Mesodermal cell (in vitro differentiated cells): Measurements from ENCODE around the gene LGALSL.

Experiments
- H3K27ac ChIP-seq: 2 replicates; pipeline ENCODE4 v1.7.0; 2013; ENCODE audit warnings: mild to moderate bottlenecking, low read depth, low read length, moderate library complexity; ENCODE audit not compliant: severe bottlenecking
- H3K36me3 ChIP-seq: 2 replicates; pipeline ENCODE4 v1.7.1; 2013; ENCODE audit warnings: mild to moderate bottlenecking, low read length, moderate library complexity; ENCODE audit not compliant: control insufficient read depth, insufficient read depth
- H3K4me1 ChIP-seq: one replicate; pipeline ENCODE4 v1.7.1; 2013; ENCODE audit warnings: mild to moderate bottlenecking, low read length; ENCODE audit not compliant: insufficient read depth, control insufficient read depth, poor library complexity, severe bottlenecking
- H3K4me3 ChIP-seq: 2 replicates; pipeline ENCODE4 v1.7.0; 2013; ENCODE audit warnings: low read length, control low read depth, mild to moderate bottlenecking; ENCODE audit not compliant: insufficient read depth, poor library complexity, severe bottlenecking; ENCODE audit errors: extremely low read depth
- H3K9me3 ChIP-seq: 2 replicates; pipeline ENCODE4 v1.7.1; 2013; ENCODE audit warnings: mild to moderate bottlenecking, low read length, moderate library complexity; ENCODE audit not compliant: control insufficient read depth
- WGBS, 2 experiments: methylation state at CpG; one replicate each; pipeline ENCODE4 v1.1.5; 2013; ENCODE audit warnings: missing lambda C conversion rate in 2 of 2; ENCODE audit not compliant: insufficient coverage in 2 of 2; 5-methylcytosine and 5-hydroxymethylcytosine counted together

LGALSL gene

GRCh38 chr2:64498438-64498837 lies 44.5 kb downstream of the LGALSL start:
- Histone ChIP-seq H3K4me3 (no peak overlapping the region), H3K9me3 (no peaks in the 10 kb centered on the region), H3K36me3 (no peaks in the 10 kb centered on the region), H3K4me1 (no peaks in the 10 kb centered on the region), H3K27ac (no peak overlapping the region)
- 86 to 89% methylated on average over 1 of the region's 1 CpG for WGBS, 2 experiments

GRCh38 chr2:64500549-64500948 lies 46.6 kb downstream of the LGALSL start:
- Histone ChIP-seq H3K4me1 (no peaks in the 10 kb centered on the region), H3K27ac (no peak overlapping the region), H3K4me3 (no peak overlapping the region), H3K36me3 (no peaks in the 10 kb centered on the region), H3K9me3 (no peaks in the 10 kb centered on the region)
- WGBS, 2 experiments = 90 to 94% methylated on average over 5 of the region's 5 CpGs

GRCh38 chr2:64501946-64502345 lies 48.0 kb downstream of the LGALSL start:
- Histone ChIP-seq H3K4me3 (no peak overlapping the region), H3K36me3 (no peaks in the 10 kb centered on the region), H3K9me3 (no peaks in the 10 kb centered on the region), H3K4me1 (no peaks in the 10 kb centered on the region), H3K27ac (no peak overlapping the region)
- 100% methylated on average over 1 of the region's 1 CpG; no CpG with 5 or more reads in 1 of the 2 experiments for WGBS, 2 experiments

- no peaks in the 10 kb centered on the region for H3K36me3 ChIP-seq
- H3K4me3 ChIP-seq = no peak overlapping the region
- H3K9me3 ChIP-seq = no peaks in the 10 kb centered on the region
- H3K4me1 ChIP-seq = no peaks in the 10 kb centered on the region
- H3K27ac ChIP-seq = no peak overlapping the region
- WGBS, 2 experiments = 87 to 100% methylated on average over 4 of the region's 4 CpGs
These were observed 48.9 kb downstream of the LGALSL start for GRCh38 chr2:64502860-64503259.

- H3K4me3 ChIP-seq = no peak overlapping the region
- H3K4me1 ChIP-seq = no peaks in the 10 kb centered on the region
- 88 to 90% methylated on average over 10 to 15 of the region's 16 CpGs for WGBS, 2 experiments
- no peaks in the 10 kb centered on the region for H3K9me3 ChIP-seq
- H3K36me3 ChIP-seq = no peaks in the 10 kb centered on the region
- H3K27ac ChIP-seq = no peak overlapping the region
These were observed 51.1 kb downstream of the LGALSL start for GRCh38 chr2:64504774-64505720.

GRCh38 chr2:64506686-64507085 lies 52.7 kb downstream of the LGALSL start:
- WGBS, 2 experiments = no CpG with 5 or more reads among the region's 2 CpGs
- Histone ChIP-seq H3K4me3 (no peak overlapping the region), H3K27ac (no peak overlapping the region), H3K4me1 (no peaks in the 10 kb centered on the region), H3K9me3 (no peaks in the 10 kb centered on the region), H3K36me3 (no peaks in the 10 kb centered on the region)
